Activated CD4-positive, alpha-beta T cell treated with anti-CD3 and anti-CD28 coated beads, Interleukin-2, Interleukin-4, amounts not matched to agents 100 ng/mL and 50 ng/mL, durations not matched to agents 16 hours and 8 hours (primary cell): ENCODE results near the gene MAP4K2.
A peak's percentile ranks its signal among the peaks of the same experiment; 100 is the strongest.

Experiments
- DNase-seq: peaks from one replicate; pipeline ENCODE4 v3.0.0-alpha.2; 2020; ENCODE audit warnings: low spot score

The MAP4K2 gene

GRCh38 chr11:64767344-64768299 is 35.4 kb downstream of the MAP4K2 start:
- peak; percentile 79 for DNase-seq

GRCh38 chr11:64766881-64767280 is 36.1 kb downstream of the MAP4K2 start:
- no peak for DNase-seq

DNA sequence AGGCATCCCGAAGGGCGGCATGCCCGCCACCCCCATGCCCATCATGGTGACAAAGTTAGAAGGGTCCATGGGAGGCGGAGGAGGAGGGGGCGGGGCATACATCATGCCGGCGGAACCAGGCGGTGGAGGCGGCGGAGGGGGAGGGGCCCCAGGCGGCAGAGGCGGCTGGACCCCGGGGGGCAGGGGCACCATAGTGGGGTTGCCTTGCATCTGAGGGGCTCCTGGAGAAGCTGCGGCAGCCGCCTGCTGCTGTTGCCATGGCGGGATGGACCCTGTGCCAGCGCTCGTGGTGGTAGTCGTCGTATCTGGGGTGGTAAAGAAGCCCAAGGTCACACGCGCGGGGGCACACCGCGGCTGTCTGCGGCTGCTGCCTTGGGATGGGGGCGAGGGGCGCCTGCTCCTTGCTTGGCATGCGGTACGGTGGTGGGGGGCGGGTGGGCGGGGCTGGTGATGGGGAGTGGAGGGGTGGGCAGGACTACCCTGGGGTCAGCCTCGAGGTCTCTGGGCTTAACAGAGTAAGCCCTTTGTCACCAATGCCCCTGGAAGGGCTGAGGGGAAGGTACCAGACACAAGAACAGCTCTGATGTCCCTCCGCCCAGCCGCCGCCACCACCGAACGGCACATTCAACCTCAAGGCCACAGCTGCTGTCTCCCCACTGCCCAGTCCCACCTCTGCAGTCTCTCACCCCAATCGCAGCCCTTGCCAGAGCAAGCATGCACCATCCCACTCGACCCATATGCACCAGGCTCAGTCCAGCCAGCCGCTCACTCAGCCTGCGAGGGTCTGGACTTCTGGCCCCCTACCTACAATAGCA is 37.0 kb downstream of the MAP4K2 start:
- no peak for DNase-seq

DNA sequence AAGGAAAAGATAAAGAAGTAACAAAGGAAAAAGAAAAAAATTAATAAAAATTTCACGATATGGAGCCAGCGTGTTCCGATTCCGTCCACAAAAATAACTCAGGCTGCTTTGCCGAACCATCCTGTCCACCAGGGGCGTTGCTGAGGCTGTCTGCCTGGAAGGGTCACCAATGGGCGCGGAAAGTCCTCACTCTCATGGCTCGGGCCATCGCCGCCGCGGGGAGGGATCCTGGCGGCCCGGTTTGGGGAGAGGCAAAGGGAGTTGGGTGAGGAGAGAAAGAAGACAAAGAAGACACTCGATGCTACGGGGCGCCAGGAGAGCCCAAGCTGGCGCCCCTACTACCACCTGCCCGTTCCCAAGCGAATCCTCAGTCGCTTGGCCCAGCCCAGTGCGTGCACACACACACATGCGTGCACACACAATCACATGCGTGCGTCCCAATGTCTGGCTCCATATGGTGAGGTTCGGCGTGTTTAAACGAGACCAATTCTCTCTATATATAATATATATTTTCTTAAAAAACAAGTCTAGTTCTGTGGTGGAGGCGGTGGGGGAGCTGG is 37.6 kb downstream of the MAP4K2 start:
- no peak for DNase-seq

DNA sequence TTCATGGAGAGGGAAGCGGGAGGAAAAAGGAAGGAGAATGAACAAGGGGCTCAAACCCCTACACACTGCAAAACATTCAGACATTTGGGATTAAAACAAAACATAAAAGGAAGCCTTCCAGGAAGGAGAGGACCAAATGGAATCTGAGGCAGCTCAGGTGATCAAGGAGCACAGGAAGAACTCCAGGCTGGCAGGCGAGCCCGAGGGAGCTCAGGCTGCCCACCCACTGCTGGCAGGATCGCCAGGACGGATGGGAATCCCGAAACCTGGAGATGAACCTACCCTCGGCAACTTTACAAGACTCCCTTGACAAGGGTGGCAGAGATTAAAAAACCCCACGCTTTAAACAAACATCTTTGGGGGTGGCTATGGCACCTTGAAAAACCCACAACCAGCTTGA is 38.3 kb downstream of the MAP4K2 start:
- no peak for DNase-seq

- DNase-seq = no peak
Observed at GRCh38 chr11:64764040-64764611, 38.9 kb downstream of the MAP4K2 start.

DNA sequence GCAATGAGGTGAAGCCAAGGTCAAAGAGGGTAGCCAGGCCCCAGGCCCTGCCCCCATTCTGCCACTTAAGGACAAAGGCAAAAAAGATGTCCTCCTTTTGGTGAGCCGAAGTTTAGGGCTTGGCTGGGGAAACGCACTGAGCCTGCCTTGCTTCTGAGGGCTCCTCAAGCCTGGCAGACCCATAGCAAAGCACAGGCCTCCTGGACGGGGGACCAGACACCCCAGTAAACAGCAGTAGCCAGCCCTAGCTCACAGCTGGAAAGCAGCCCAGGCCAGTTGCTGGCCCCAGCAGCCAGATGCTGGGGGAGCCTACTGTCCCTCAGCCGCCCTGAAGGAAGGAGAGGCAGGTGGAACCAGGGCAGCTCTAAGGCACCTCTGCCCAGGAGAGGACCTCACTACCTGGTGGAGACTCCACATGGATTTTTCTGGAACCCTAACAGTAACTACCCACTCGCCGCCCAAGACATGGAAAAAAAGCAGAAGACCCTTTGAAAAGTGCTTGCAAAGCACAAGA is 39.4 kb downstream of the MAP4K2 start:
- DNase-seq = no peak

DNA sequence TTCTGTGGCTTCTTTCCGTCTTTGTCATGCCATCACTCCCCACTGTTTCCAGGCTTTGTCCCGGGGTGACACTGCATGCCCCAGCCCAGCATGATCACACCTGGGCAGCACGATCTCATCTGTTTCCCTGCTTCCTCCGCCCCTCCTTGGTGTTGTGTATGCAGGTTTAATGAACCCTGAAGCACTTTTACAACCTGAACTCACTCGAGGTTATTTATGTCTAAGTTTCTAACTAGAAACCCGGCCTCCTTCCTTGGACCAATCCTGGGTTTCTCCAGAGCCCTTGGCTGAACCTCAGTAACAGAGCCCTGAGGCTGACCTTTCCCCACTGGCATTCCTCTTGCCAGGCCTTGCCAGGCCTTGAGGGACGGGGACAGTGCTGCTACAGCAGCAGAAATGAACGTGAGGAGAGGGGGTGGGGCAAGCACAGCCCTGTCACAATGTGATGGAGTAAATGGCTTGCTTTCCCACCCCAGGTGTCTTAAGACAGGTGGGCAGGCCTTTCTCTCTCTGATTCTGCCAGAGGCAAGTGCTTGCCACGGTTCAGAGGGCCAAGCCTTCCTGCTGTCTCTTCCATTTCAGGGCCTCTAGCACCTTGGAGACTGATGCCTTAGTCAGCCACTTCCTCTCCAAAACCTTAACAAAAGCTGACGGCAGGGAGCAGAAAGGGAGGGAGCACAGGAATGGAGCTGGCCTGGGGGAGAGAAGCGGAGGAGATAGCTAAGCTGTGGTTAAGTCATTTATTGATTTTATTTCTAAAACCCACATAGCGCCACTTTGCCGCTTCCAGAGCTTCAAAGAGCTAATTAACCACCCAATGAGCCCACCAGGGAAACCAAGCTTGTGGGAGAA is 40.1 kb downstream of the MAP4K2 start:
- DNase-seq = no peak

DNA sequence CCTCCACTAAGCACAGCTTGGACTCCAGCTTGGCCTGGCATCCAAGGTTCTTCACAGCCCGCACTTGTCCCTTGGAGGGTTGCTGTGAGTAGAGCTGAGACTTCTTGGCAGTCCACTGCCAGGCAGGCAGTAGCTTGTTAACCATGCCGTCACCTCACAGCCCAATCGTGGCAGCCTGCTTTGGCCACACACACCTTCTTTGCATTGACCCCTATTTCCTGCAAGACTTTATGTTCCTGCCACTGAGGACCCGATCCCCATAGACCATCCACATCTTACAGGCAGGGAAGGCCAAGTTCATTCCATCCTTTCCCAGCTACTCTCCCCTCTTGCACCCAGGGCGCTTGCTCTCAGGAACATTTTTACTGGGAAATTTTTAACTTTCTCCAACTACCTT is 40.7 kb downstream of the MAP4K2 start:
- DNase-seq = no peak

GRCh38 chr11:64760759-64761420 is 42.1 kb downstream of the MAP4K2 start:
- DNase-seq = no peak

- no peak for DNase-seq
Observed at GRCh38 chr11:64759722-64760719, 43.0 kb downstream of the MAP4K2 start, which contains the start of gene PYGM. TSS of gene PYGM (minus strand) at chr11:64759974. CDS start at chr11:64759898, 76 bp downstream.

DNA sequence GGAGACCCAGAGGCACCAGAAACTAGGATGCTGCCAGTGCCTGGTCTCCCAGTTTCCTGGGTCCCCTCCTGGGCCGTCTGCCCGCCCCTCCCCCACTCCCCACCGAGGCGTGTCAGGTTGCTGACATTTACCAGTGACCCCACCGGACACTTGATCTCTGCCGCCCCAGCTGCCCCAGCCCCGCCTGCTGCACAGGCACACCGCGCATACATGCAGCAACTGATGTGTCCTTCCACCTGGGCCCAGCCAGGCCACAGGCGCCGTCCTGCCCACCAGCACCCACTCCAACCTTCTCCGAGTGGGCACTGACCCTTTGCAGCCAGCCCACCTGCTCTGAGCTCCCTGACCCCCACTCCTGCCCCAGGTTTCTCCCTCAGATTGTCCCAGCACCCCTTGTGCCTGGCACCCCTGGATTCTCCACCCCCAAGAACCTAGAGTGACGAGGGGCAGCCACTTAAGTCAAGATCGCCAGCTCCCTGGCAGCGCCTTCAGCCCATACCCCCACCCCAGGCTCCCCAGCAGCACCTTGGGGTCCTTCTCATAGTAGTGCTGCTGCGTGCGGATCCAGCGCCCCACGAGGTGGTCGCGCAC is 43.8 kb downstream of the MAP4K2 start:
- DNase-seq = no peak

DNA sequence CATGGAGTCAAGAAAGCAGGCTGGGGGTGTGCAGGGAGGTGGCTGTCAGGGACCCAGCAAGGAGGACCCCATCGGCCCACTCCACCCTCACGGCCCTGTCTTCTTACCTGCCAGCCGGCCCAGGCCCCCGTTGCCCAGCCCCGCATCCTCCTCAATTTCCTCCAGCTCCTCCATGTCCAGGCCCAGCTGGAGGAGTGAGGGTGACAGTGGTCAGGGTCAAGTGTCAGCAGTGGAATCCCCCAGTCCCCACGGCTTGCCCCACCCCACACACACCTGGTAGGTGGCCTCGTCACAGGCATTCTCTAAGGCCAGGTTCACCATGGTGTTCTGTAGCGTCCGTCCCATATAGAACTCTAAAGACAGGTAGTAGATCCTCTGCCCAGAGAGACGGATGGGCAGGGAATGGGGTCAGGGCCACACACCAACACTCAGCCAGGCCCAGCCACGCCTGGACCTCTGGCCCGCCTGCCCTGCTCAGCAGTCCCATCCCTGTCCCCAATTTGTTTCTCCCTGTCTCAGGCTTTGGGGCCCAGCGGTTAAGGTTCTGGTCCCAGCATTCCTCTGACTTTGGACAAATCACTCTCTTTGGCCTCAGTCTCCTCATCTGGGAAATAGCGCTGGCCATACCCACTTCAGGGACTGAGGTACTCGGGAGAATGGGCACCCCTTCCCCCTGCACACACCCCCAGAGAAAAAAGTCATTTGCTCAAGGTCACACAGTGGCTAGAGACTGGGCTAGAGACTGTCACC is 44.5 kb downstream of the MAP4K2 start:
- no peak for DNase-seq

- no peak for DNase-seq
Observed at GRCh38 chr11:64757549-64758329, 45.3 kb downstream of the MAP4K2 start.

GRCh38 chr11:64755681-64756361 is 47.2 kb downstream of the MAP4K2 start:
- DNase-seq = no peak

DNA sequence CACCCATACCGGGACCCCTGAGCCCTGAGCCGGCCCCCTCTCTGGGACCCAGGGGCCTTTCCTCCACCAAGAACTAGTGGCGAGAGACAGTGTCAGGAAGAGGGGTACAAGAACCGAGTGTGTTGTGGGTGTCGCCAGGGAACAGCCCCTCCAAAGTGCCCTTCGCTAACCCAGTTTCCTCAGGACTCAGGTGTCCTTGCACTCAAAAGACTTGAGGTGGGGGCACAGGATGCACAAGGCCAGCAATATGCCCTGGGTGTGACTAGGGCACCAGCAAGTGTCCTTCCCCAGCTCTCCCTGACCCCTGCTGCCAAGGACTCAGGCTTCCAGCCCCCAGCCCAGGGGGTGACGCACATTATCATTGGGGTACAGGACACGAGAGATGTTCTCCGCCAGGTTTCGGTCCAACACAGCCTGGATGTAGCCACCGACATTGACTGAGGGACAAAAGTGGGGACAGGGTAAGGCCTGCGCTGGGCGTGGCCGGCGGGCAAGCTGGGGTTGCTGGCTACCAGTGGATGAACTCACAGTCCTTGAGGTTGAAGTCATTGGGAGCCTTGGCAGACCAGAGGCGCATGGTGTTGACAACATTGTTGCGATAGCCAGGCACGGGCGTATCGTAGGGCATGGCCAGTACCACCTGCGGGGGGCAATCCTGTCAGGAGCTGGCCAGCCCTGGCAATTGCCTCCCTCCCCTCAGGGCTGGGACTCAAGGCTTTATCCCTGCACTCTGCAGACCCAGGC is 47.9 kb downstream of the MAP4K2 start:
- DNase-seq = no peak
